Measurements from ENCODE around the gene OCA2.

DNA sequence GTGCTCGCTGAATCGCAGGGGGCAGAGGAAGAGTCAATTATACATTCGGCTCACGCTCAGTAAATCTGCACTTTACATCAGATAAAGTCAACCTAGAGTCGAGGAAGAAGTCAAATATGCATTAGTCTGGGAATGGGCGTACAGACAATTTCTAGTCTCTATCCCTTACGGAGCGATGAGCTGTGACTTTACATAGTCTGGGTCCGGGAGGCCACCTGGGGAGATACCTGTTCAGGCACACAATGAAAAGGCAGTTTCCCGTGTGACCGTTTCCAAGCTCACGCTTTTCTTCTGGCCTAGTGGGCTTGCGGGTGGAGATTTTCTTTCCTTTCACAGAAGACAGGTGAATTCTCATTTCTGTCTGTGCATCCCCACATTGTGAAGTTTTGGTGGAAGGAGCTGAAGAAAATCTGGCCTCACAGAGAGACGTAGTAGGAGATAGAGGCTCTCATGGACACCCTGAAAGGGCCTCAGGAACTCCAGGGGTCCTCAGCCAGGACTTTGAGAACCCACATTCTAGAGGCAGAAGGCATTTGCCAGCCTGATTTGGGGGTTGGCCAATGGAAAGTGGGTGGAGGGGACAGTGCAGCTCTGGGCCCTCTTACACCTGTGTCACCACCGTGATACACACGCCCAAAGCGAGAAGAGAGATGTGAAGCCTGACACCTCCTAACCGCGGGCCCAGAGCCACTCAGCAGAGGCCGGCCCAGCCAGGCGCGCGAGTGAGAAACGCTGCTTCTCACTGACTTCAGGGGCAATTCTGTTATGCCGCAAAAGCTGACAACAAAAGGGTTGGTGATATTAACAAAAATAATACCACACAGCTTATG, 10.7 kb upstream of the OCA2 start:
- TF ChIP-seq POLR2A (IDR thresholded peaks at IDR 0.05) (no peak), EP300 (IDR thresholded peaks at IDR 0.05) (no peak)
